Measurements from ENCODE around the gene OR11A1. TPM values are rescaled to one million over a fixed set of nuclear protein-coding genes. Genes with fewer than 3 reads are reported as not detected.

The OR11A1 gene
- total RNA-seq, 1 experiment from 2014 or later: not detected

DNA sequence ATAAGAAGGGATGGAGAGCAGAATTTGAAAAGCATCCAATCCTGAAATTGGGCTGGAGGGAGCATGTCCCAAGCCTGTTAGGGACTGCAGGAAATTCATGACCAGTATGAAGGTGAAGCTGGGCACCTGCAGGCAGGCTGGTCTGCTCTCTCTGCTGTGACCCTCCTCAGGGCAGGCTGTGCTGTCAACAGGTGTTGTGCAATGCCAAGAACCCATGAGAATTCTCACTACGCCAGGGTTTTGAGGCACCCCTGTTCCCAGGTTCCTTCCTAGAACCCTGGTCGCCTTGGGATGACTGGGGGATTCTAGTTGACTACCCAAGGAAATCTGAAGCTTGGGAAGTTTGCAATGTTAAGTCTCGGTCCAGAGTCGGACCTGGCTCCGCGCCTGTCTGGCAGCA lies 44.2 kb upstream of the OR11A1 start:
- H3K4me1 ChIP-seq (ENCODE audit: insufficient read depth, low read length, poor library complexity, severe bottlenecking): no peaks in the 10 kb centered on the region
- ChIA-PET CTCF (no interaction called here), POLR2A (ENCODE audit: low non-redundant PET) (no interaction called here)
- no peak for TF ChIP-seq EZH2 (IDR thresholded peaks at IDR 0.05; ENCODE audit: borderline replicate concordance, low read depth, low read length, poor library complexity, severe bottlenecking)
- TF ChIP-seq, protein P1, sequence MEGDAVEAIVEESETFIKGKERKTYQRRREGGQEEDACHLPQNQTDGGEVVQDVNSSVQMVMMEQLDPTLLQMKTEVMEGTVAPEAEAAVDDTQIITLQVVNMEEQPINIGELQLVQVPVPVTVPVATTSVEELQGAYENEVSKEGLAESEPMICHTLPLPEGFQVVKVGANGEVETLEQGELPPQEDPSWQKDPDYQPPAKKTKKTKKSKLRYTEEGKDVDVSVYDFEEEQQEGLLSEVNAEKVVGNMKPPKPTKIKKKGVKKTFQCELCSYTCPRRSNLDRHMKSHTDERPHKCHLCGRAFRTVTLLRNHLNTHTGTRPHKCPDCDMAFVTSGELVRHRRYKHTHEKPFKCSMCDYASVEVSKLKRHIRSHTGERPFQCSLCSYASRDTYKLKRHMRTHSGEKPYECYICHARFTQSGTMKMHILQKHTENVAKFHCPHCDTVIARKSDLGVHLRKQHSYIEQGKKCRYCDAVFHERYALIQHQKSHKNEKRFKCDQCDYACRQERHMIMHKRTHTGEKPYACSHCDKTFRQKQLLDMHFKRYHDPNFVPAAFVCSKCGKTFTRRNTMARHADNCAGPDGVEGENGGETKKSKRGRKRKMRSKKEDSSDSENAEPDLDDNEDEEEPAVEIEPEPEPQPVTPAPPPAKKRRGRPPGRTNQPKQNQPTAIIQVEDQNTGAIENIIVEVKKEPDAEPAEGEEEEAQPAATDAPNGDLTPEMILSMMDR (conservative IDR thresholded peaks at IDR 0.05; ENCODE audit: low read depth, low read length): no peak
- H3K9me3 ChIP-seq (ENCODE audit: low read depth, low read length, poor library complexity, severe bottlenecking): no peaks in the 10 kb centered on the region
- H3K27me3 ChIP-seq (replicated peaks; ENCODE audit: insufficient read depth, low read depth, low read length, poor library complexity): peaks cover 41% of the 10 kb centered on the region
- no peak overlapping the region for H3K27ac ChIP-seq (ENCODE audit: low read depth, low read length, poor library complexity, severe bottlenecking)
- no TSS peak for BruUV-seq (replicated peaks)
- intact Hi-C loops (cut with micrococcal nuclease; ENCODE audit: unreplicated experiment): no loop called here
- no peak for DNase-seq (ENCODE audit: low spot score)
- no peak overlapping the region for H3K4me3 ChIP-seq (ENCODE audit: low read depth, low read length, poor library complexity, severe bottlenecking)
- no peaks in the 10 kb centered on the region for H3K36me3 ChIP-seq (ENCODE audit: insufficient read depth, low read length, poor library complexity, severe bottlenecking)

DNA sequence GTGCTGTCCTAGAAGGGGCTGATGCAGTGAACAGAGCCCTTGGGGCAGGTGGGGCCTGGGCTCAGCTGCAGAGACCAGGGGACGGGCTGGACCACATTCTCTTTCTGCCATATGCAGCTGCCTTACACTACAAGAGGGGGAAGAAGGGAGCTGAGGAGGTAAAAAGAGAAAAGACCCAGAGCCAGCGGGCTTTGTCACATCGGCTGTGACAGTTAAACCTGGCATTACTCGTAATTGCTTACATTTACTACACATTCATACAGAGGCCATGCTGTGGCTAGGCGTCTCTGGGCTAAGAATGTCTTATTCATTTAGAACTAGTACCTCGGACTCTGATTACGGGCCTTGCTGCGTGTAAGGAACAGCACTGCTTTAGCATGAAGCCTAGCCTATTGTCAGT lies 43.7 kb upstream of the OR11A1 start:
- intact Hi-C loops (cut with micrococcal nuclease; ENCODE audit: unreplicated experiment): no loop called here
- H3K4me3 ChIP-seq (ENCODE audit: low read depth, low read length, poor library complexity, severe bottlenecking): no peak overlapping the region
- ChIA-PET CTCF (no interaction called here), POLR2A (ENCODE audit: low non-redundant PET) (no interaction called here)
- no TSS peak for BruUV-seq (replicated peaks)
- DNase-seq (ENCODE audit: low spot score): no peak
- no peak for TF ChIP-seq EZH2 (IDR thresholded peaks at IDR 0.05; ENCODE audit: borderline replicate concordance, low read depth, low read length, poor library complexity, severe bottlenecking)
- TF ChIP-seq, protein P1 (conservative IDR thresholded peaks at IDR 0.05; ENCODE audit: low read depth, low read length): no peak
- no peak overlapping the region for H3K27ac ChIP-seq (ENCODE audit: low read depth, low read length, poor library complexity, severe bottlenecking)
- peaks cover 45% of the 10 kb centered on the region for H3K27me3 ChIP-seq (replicated peaks; ENCODE audit: insufficient read depth, low read depth, low read length, poor library complexity)
- H3K4me1 ChIP-seq (ENCODE audit: insufficient read depth, low read length, poor library complexity, severe bottlenecking): no peaks in the 10 kb centered on the region
- no peaks in the 10 kb centered on the region for H3K9me3 ChIP-seq (ENCODE audit: low read depth, low read length, poor library complexity, severe bottlenecking)
- H3K36me3 ChIP-seq (ENCODE audit: insufficient read depth, low read length, poor library complexity, severe bottlenecking): no peaks in the 10 kb centered on the region

DNA sequence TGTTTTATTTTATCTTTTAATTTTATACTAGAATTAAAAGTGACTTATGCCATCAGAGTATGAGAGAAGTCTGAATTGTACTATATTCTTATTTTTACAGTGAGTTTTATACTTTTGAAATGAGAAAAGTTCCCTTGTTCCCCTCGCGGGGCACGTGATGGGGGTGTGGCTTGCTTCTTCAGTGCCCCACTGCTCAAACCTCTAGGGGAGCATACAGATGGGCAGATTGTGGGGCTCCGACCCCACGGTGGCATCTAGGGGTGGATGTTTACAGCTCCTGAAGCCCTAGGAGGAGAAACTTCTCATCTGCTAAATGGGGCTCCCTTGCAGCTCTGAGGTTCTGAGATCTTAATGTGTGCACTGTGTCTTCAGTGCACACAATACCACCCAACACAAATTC lies 42.8 kb upstream of the OR11A1 start:
- H3K27ac ChIP-seq (ENCODE audit: low read depth, low read length, poor library complexity, severe bottlenecking): no peak overlapping the region
- BruUV-seq (replicated peaks): no TSS peak
- TF ChIP-seq EZH2 (IDR thresholded peaks at IDR 0.05; ENCODE audit: borderline replicate concordance, low read depth, low read length, poor library complexity, severe bottlenecking): no peak
- TF ChIP-seq, protein P1 (conservative IDR thresholded peaks at IDR 0.05; ENCODE audit: low read depth, low read length): no peak
- ChIA-PET CTCF (no interaction called here), POLR2A (ENCODE audit: low non-redundant PET) (no interaction called here)
- intact Hi-C loops (cut with micrococcal nuclease; ENCODE audit: unreplicated experiment): no loop called here
- no peaks in the 10 kb centered on the region for H3K9me3 ChIP-seq (ENCODE audit: low read depth, low read length, poor library complexity, severe bottlenecking)
- DNase-seq (ENCODE audit: low spot score): no peak
- no peaks in the 10 kb centered on the region for H3K36me3 ChIP-seq (ENCODE audit: insufficient read depth, low read length, poor library complexity, severe bottlenecking)
- no peaks in the 10 kb centered on the region for H3K4me1 ChIP-seq (ENCODE audit: insufficient read depth, low read length, poor library complexity, severe bottlenecking)
- H3K4me3 ChIP-seq (ENCODE audit: low read depth, low read length, poor library complexity, severe bottlenecking): no peak overlapping the region
- H3K27me3 ChIP-seq (replicated peaks; ENCODE audit: insufficient read depth, low read depth, low read length, poor library complexity): peaks cover 54% of the 10 kb centered on the region
